Osteoblast (primary cell): Measurements from ENCODE around the gene ADAM11. TPM values are rescaled to one million over a fixed set of nuclear protein-coding genes. Genes with fewer than 3 reads are reported as not detected.
"Not testable (repeated sequence)": the region's sequence is repeated elsewhere in the genome, so short reads cannot be mapped to it uniquely, and the experiment has no call there.

Experiments
- DNase-seq: peaks from one replicate; pipeline ENCODE4 v3.0.0; 2011; ENCODE audit warnings: low spot score, mixed read lengths; ENCODE audit not compliant: insufficient read length; ENCODE audit errors: missing footprints
- H2AFZ ChIP-seq: 2 replicates; pipeline ENCODE4 v1.6.0; 2011; ENCODE audit warnings: mild to moderate bottlenecking, low read length
- H3K27ac ChIP-seq: 2 replicates; pipeline ENCODE4 v1.5.1; 2011; ENCODE audit warnings: mild to moderate bottlenecking, low read depth, low read length, moderate library complexity
- H3K27me3 ChIP-seq: 2 replicates; pipeline ENCODE4 v1.6.0; 2012; ENCODE audit warnings: mild to moderate bottlenecking, control low read depth, inconsistent platforms, low read length, moderate library complexity; ENCODE audit not compliant: insufficient read depth
- H3K36me3 ChIP-seq: 2 replicates; pipeline ENCODE4 v1.5.1; 2011; ENCODE audit warnings: mild to moderate bottlenecking, low read length, control low read depth, moderate library complexity; ENCODE audit not compliant: insufficient read depth
- H3K4me1 ChIP-seq: 2 replicates; pipeline ENCODE4 v1.5.1; 2011; ENCODE audit warnings: mild to moderate bottlenecking, low read length, control low read depth, moderate library complexity; ENCODE audit not compliant: insufficient read depth
- H3K4me2 ChIP-seq: 2 replicates; pipeline ENCODE4 v1.6.0; 2011; ENCODE audit warnings: mild to moderate bottlenecking, low read length; ENCODE audit not compliant: insufficient read depth
- H3K4me3 ChIP-seq: fragments of 200-600 bp; sonication (generic); 3 replicates; pipeline ENCODE4 v1.5.1; 2012; ENCODE audit warnings: mild to moderate bottlenecking, low read length, inconsistent platforms; ENCODE audit not compliant: insufficient read depth
- H3K79me2 ChIP-seq: 2 replicates; pipeline ENCODE4 v1.6.0; 2012; ENCODE audit warnings: mild to moderate bottlenecking, low read length, control low read depth, inconsistent platforms; ENCODE audit not compliant: insufficient read depth
- H3K9me3 ChIP-seq: 2 replicates; pipeline ENCODE4 v1.5.1; 2011; ENCODE audit warnings: low read depth, low read length, control low read depth
- H4K20me1 ChIP-seq: 2 replicates; pipeline ENCODE4 v1.6.0; 2012; ENCODE audit warnings: mild to moderate bottlenecking, low read length, control low read depth; ENCODE audit not compliant: insufficient read depth
- total RNA-seq: library from RNA; depleted of rRNA; stranded (reverse); fragments of >200 nt; gene quantifications from 2 replicates; pipeline ENCODE4 v1.2.3, GENCODE V29; 2012
- TF ChIP-seq, protein P1 (sequence below): IDR thresholded peaks from 2 replicates; pipeline ENCODE4 v1.5.1; 2011; ENCODE audit warnings: mild to moderate bottlenecking, low read depth, low read length, moderate library complexity; ENCODE audit errors: extremely low read depth

The ADAM11 gene
- total RNA-seq, 1 donor = 0.36 TPM

DNA sequence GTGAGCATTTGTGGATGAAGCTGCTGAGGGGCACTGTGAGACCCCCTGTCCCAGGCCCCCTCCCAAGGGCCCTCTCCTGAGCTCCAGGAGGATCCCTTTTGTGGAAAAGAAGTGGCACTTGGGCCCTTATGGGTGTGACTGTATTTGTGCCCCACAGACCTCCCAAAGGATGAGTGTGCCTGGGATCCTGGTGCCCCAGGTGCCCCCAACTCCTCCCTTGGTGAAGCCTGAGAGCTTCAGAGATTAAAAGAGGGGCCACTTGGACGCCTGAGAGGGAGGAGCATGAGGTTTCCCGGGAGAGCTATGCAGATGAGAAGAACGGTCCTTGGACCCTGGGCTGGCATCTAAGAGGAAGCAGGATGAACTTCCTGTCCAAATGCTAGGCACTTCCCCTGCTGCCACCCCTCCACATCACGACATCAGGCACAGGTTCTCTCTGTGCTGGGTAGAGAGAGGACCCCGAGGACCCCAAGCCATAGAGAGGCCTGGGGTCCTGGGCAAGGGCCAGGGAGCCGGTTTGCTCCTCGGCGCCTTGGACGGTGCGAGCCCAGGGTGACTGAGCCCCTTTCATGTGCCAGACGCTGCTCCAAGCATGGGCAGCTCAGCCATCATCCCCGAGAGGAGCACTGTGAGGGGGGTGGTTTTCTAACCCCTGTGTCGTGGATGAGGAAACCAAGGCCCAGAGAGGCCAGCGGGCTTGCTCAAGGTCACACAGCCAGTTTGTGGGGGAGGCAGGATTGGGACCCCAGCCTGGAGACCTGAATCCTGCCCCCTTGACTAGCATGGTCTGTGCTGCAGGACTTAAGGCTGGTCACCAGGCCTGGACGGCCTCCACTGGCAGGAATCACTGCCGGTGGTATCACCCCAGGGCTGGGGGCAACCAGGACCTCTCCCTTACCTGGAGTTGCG lies 5.6 kb upstream of the ADAM11 start:
- H2AFZ ChIP-seq = no peak overlapping the region
- peaks cover 9% of the 10 kb centered on the region for H3K27me3 ChIP-seq
- H3K79me2 ChIP-seq = no peaks in the 10 kb centered on the region
- no peaks in the 10 kb centered on the region for H3K4me1 ChIP-seq
- no peaks in the 10 kb centered on the region for H3K9me3 ChIP-seq
- H3K4me3 ChIP-seq = no peak overlapping the region
- peaks cover 6% of the 10 kb centered on the region for H3K36me3 ChIP-seq
- H3K4me2 ChIP-seq = no peak overlapping the region
- H3K27ac ChIP-seq = no peak overlapping the region
- peak; percentile 62 for DNase-seq
- TF ChIP-seq, protein P1, sequence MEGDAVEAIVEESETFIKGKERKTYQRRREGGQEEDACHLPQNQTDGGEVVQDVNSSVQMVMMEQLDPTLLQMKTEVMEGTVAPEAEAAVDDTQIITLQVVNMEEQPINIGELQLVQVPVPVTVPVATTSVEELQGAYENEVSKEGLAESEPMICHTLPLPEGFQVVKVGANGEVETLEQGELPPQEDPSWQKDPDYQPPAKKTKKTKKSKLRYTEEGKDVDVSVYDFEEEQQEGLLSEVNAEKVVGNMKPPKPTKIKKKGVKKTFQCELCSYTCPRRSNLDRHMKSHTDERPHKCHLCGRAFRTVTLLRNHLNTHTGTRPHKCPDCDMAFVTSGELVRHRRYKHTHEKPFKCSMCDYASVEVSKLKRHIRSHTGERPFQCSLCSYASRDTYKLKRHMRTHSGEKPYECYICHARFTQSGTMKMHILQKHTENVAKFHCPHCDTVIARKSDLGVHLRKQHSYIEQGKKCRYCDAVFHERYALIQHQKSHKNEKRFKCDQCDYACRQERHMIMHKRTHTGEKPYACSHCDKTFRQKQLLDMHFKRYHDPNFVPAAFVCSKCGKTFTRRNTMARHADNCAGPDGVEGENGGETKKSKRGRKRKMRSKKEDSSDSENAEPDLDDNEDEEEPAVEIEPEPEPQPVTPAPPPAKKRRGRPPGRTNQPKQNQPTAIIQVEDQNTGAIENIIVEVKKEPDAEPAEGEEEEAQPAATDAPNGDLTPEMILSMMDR = no peak
- no peaks in the 10 kb centered on the region for H4K20me1 ChIP-seq

GRCh38 chr17:44754276-44754675 lies 4.5 kb upstream of the ADAM11 start:
- H3K36me3 ChIP-seq = peaks cover 6% of the 10 kb centered on the region
- no peaks in the 10 kb centered on the region for H3K79me2 ChIP-seq
- no peak overlapping the region for H3K27ac ChIP-seq
- H4K20me1 ChIP-seq = no peaks in the 10 kb centered on the region
- no peak overlapping the region for H2AFZ ChIP-seq
- H3K4me1 ChIP-seq = no peaks in the 10 kb centered on the region
- peaks cover 14% of the 10 kb centered on the region for H3K27me3 ChIP-seq
- no peak overlapping the region for H3K4me3 ChIP-seq
- no peak overlapping the region for H3K4me2 ChIP-seq
- H3K9me3 ChIP-seq = no peaks in the 10 kb centered on the region
- DNase-seq = peak; percentile 29
- TF ChIP-seq, protein P1 = no peak

- H3K4me2 ChIP-seq, H2AFZ ChIP-seq, H3K36me3 ChIP-seq, H3K79me2 ChIP-seq, DNase-seq, H3K4me3 ChIP-seq, H4K20me1 ChIP-seq, H3K9me3 ChIP-seq, H3K4me1 ChIP-seq, H3K27ac ChIP-seq: not testable (repeated sequence)
- peaks cover 23% of the 10 kb centered on the region for H3K27me3 ChIP-seq
These were observed 3.6 kb upstream of the ADAM11 start for GRCh38 chr17:44755180-44755579.

GRCh38 chr17:44757045-44757917 lies 1.5 kb upstream of the ADAM11 start:
- H3K4me1 ChIP-seq = no peaks in the 10 kb centered on the region
- no peaks in the 10 kb centered on the region for H4K20me1 ChIP-seq
- H3K4me3 ChIP-seq = no peak overlapping the region
- H3K9me3 ChIP-seq = no peaks in the 10 kb centered on the region
- peaks cover 35% of the 10 kb centered on the region for H3K27me3 ChIP-seq
- H3K4me2 ChIP-seq = no peak overlapping the region
- TF ChIP-seq, protein P1 = no peak
- no peaks in the 10 kb centered on the region for H3K79me2 ChIP-seq
- H3K27ac ChIP-seq = no peak overlapping the region
- peak; percentile 82 for DNase-seq
- H3K36me3 ChIP-seq = no peaks in the 10 kb centered on the region
- H2AFZ ChIP-seq = no peak overlapping the region
